K562 (cell line): ENCODE data around the gene DNM1. TPM values are rescaled to one million over a fixed set of nuclear protein-coding genes. Genes with fewer than 3 reads are reported as not detected.

Source experiments
- CBX5 ChIP-seq: IDR thresholded peaks from 2 replicates; pipeline ENCODE4 v1.6.1; 2014; ENCODE audit warnings: low read depth, borderline replicate concordance
- CC2D1A ChIP-seq: fragments of 450-650 bp; IDR thresholded peaks from 2 replicates; pipeline ENCODE4 v1.6.1; 2017; ENCODE audit warnings: mild to moderate bottlenecking
- CHD2 ChIP-seq: IDR thresholded peaks from 2 replicates; pipeline ENCODE4 v1.6.1; 2011; ENCODE audit warnings: low read depth, low read length
- IFI16 ChIP-seq: fragments of 250-450 bp; sonication (Bioruptor Pico); IDR thresholded peaks from 2 replicates; pipeline ENCODE4 v2.1.2; 2022; ENCODE audit warnings: mild to moderate bottlenecking, inconsistent platforms
- MAFG ChIP-seq: fragments of 450-650 bp; conservative IDR thresholded peaks from 2 replicates; pipeline ENCODE4 v1.6.1; 2016; ENCODE audit warnings: missing genetic modification characterization, missing compliant biosample characterization
- MCM5 ChIP-seq: fragments of 450-650 bp; IDR thresholded peaks from 2 replicates; pipeline ENCODE4 v1.6.1; 2016; ENCODE audit warnings: low read depth
- NFXL1 ChIP-seq: fragments of 450-650 bp; formaldehyde crosslinking; IDR thresholded peaks from 2 replicates; pipeline ENCODE4 v1.4.0; 2021; ENCODE audit warnings: mild to moderate bottlenecking
- NR2C1 ChIP-seq, 2 experiments: fragments of 450-650 bp; IDR thresholded peaks; 2 replicates each; pipeline ENCODE4 v1.6.1; 2017; ENCODE audit warnings: mild to moderate bottlenecking in 2 of 2, antibody characterized with exemption in 1 of 2, inconsistent platforms in 1 of 2, missing compliant biosample characterization in 1 of 2, missing genetic modification characterization in 1 of 2
- NR4A1 ChIP-seq, 2 experiments: fragments of 250-450 bp in 1 of 2; fragments of 450-650 bp in 1 of 2; sonication (Bioruptor Pico) in 1 of 2; IDR thresholded peaks; 2 replicates each; pipeline versions ENCODE4 v1.4.0 to v1.6.1; 2016 to 2020; ENCODE audit warnings: mild to moderate bottlenecking in 2 of 2, missing compliant biosample characterization in 1 of 2, missing genetic modification characterization in 1 of 2, moderate library complexity in 1 of 2
- OTX1 ChIP-seq: fragments of 450-650 bp; formaldehyde crosslinking; IDR thresholded peaks from 2 replicates; pipeline ENCODE4 v1.4.0; 2022; ENCODE audit warnings: mild to moderate bottlenecking
- RAD21 ChIP-seq, 2 experiments: fragments of 250-450 bp in 1 of 2; fragments of 450-650 bp in 1 of 2; sonication (Bioruptor Pico) in 1 of 2; formaldehyde crosslinking in 1 of 2; IDR thresholded peaks in 1 of 2; conservative IDR thresholded peaks in 1 of 2; 2 replicates each; pipeline versions ENCODE4 v1.4.0 to v1.8.0; 2020 to 2022; ENCODE audit warnings: mild to moderate bottlenecking in 2 of 2, moderate library complexity in 1 of 2
- RAD51 ChIP-seq: fragments of 450-650 bp; IDR thresholded peaks from 2 replicates; pipeline ENCODE4 v1.7.1; 2016; ENCODE audit warnings: low read depth, mild to moderate bottlenecking, borderline replicate concordance
- SAFB2 ChIP-seq: fragments of 200-400 bp; formaldehyde crosslinking; IDR thresholded peaks from 2 replicates; pipeline ENCODE4 v1.6.1; 2018; ENCODE audit warnings: borderline replicate concordance, low read length, low read depth, moderate library complexity; ENCODE audit not compliant: severe bottlenecking
- SRSF1 ChIP-seq: fragments of 200-400 bp; formaldehyde crosslinking; IDR thresholded peaks from 2 replicates; pipeline ENCODE4 v1.6.1; 2017; ENCODE audit warnings: mild to moderate bottlenecking, low read depth, low read length, moderate library complexity
- ZBTB17 ChIP-seq: fragments of 450-650 bp; formaldehyde crosslinking; IDR thresholded peaks from 2 replicates; pipeline ENCODE4 v1.4.0; 2020; ENCODE audit warnings: mild to moderate bottlenecking
- ZC3H4 ChIP-seq: sonication (generic); formaldehyde crosslinking; IDR thresholded peaks from 2 replicates; pipeline ENCODE4 v1.9.0; 2021; ENCODE audit warnings: missing genetic modification reagents, borderline replicate concordance
- ZNF77 ChIP-seq: fragments of 250-450 bp; sonication (Bioruptor Pico); IDR thresholded peaks from 2 replicates; pipeline ENCODE4 v1.5.0; 2020
- polyA plus RNA-seq, 8 experiments: library from polyadenylated mRNA; depleted of rRNA in 4 of 8; stranded (reverse) in 5 of 8; unstranded in 3 of 8; fragments of >200 nt; fragmentation: Nextera tagmentation in 2 of 8; fragmentation: Illumina TruSeq in 1 of 8; extraction: Ambion mirVana in 2 of 8; extraction: Trizol in 1 of 8; gene quantifications; 2 replicates each; pipeline versions ENCODE4 v1.2.1 to v1.2.3, GENCODE V29; 2011 to 2014; ENCODE audit warnings: inconsistent platforms in 1 of 8, missing spikeins in 1 of 8
- total RNA-seq, 7 experiments: library from RNA; depleted of rRNA in 6 of 7; stranded (reverse); fragments of >200 nt in 6 of 7; fragmentation: Illumina TruSeq in 2 of 7; extraction: Trizol in 2 of 7; gene quantifications; 2 replicates each; pipeline versions ENCODE4 v1.2.1 to v1.2.3, GENCODE V29; 2011 to 2021; ENCODE audit warnings: low replicate concordance in 1 of 7
- TF ChIP-seq, protein P1 (sequence below), 2 experiments: fragments of 450-650 bp; IDR thresholded peaks; 2 replicates each; pipeline ENCODE4 v1.6.1; 2016; ENCODE audit warnings: mild to moderate bottlenecking in 2 of 2, borderline replicate concordance in 1 of 2, low read depth in 1 of 2, moderate library complexity in 1 of 2
- TF ChIP-seq, protein P2 (sequence below): IDR thresholded peaks from 3 replicates; pipeline ENCODE4 v1.6.1; 2011; ENCODE audit warnings: borderline replicate concordance, mild to moderate bottlenecking; ENCODE audit not compliant: insufficient read length, insufficient read depth

Gene DNM1
- total and polyA plus RNA-seq, 9 of the 15 experiments (the other 6 are each of a cell fraction or from before 2014, with no cell fraction given): 0.39 to 23.1 (median 9.1) TPM

DNA sequence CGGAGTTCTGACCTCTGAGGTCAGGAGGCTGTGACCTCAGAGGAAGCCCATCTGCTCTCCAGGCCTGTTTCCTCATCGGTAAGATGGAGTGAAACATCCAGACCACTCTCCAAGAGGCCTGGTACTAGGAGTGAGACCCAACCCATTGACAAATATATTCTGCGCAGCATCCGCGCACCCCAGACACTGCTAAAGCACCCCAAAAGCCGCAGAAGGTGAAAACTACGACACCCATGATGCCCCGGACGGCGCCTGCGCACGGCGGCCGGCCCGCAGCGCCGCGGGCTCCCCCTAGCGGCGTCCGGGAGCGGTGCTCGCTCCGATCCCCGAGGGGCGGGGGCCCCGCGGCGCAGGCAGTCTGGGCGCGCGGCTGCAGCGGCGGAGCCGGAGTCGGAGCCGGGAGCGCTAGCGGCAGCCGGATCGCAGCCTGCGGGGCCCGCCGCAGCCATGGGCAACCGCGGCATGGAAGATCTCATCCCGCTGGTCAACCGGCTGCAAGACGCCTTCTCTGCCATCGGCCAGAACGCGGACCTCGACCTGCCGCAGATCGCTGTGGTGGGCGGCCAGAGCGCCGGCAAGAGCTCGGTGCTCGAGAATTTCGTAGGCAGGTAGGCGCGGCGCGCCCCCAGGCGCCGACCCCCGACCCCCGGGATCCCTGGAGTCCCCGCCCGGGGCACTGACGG, at the start of gene DNM1 (continued):
- TF ChIP-seq, protein P1, sequence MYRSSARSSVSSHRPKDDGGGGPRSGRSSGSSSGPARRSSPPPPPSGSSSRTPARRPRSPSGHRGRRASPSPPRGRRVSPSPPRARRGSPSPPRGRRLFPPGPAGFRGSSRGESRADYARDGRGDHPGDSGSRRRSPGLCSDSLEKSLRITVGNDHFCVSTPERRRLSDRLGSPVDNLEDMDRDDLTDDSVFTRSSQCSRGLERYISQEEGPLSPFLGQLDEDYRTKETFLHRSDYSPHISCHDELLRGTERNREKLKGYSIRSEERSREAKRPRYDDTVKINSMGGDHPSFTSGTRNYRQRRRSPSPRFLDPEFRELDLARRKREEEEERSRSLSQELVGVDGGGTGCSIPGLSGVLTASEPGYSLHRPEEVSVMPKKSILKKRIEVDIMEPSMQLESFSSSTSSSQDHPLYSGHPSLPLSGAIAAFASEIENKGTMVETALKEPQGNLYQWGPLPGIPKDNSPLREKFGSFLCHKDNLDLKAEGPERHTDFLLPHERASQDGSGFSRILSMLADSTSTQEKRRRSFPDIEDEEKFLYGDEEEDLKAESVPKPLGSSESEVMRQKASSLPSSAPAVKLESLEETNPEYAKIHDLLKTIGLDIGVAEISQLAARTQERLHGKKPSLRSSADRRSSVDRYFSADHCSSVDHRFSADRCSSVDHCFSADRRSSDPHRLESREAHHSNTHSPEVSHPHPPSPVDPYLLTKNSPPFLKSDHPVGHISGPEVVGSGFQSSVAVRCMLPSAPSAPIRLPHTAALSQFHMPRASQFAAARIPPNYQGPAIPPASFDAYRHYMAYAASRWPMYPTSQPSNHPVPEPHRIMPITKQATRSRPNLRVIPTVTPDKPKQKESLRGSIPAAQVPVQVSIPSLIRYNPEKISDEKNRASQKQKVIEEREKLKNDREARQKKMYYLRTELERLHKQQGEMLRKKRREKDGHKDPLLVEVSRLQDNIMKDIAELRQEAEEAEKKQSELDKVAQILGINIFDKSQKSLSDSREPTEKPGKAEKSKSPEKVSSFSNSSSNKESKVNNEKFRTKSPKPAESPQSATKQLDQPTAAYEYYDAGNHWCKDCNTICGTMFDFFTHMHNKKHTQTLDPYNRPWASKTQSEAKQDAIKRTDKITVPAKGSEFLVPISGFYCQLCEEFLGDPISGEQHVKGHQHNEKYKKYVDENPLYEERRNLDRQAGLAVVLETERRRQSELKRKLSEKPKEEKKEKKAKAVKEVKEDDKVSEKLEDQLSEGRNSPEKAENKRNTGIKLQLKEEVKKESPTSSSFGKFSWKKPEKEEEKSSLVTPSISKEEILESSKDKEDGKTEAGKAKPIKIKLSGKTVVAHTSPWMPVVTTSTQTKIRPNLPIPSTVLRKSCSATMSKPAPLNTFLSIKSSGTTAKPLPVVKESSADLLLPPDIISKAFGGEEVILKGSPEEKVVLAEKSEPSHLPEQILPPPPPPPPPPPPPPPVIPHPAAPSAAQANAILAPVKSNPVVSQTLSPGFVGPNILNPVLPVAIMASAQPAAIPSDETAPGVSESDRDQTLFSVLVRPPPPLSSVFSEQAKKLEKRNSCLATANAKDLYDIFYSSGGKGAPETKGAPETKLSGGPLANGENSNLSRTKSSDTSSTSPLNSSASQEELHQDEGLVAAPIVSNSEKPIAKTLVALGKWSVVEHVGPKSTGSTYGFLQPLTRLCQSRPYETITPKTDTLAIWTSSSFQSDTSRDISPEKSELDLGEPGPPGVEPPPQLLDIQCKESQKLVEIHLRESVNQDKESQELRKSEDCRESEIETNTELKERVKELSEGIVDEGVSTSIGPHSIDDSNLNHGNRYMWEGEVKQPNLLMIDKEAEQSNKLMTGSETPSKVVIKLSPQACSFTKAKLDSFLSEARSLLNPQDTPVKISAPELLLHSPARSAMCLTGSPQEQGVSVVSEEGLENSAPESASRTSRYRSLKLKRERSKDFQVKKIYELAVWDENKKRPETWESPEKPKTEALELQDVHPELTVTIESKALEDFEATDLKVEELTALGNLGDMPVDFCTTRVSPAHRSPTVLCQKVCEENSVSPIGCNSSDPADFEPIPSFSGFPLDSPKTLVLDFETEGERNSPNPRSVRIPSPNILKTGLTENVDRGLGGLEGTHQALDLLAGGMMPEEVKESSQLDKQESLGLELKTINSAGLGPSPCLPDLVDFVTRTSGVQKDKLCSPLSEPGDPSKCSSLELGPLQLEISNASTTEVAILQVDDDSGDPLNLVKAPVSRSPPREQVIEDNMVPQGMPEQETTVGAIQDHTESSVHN (IDR thresholded peaks at IDR 0.05; ENCODE audit: borderline replicate concordance in 1 of 2, low read depth in 1 of 2): no peak
- TF ChIP-seq CC2D1A (no peak), NR2C1 (IDR thresholded peaks at IDR 0.05) (no peak), NR2C1 (tag; IDR thresholded peaks at IDR 0.05) (no peak), ZNF77 (no peak), ZBTB17 (CRISPR knock-in tag) (peak; percentile 71), RAD51 (no peak), IFI16 (CRISPR knock-in tag) (peak; percentile 73; the same call in 1 of the 2 replicates), NR4A1 (CRISPR knock-in tag; IDR thresholded peaks at IDR 0.05) (peak; percentile 58; the same call in 1 of the 2 replicates), NR4A1 (tag; IDR thresholded peaks at IDR 0.05) (peak; percentile 89), SAFB2 (no peak), RAD21 (CRISPR knock-in tag; conservative IDR thresholded peaks at IDR 0.05 in 1 of 2, IDR thresholded peaks at IDR 0.05 in 1 of 2) (peak; percentile 46 to 67), MCM5 (no peak), SRSF1 (no peak), CHD2 (peak; percentile 46), NFXL1 (CRISPR knock-in tag) (no peak), ZC3H4 (CRISPR knock-in tag) (no peak), CBX5 (no peak), OTX1 (CRISPR knock-in tag) (0 out of 2 replicates have a peak, but pooled peaks have one; percentile 20), MAFG (tag) (no peak)
- TF ChIP-seq, protein P2, sequence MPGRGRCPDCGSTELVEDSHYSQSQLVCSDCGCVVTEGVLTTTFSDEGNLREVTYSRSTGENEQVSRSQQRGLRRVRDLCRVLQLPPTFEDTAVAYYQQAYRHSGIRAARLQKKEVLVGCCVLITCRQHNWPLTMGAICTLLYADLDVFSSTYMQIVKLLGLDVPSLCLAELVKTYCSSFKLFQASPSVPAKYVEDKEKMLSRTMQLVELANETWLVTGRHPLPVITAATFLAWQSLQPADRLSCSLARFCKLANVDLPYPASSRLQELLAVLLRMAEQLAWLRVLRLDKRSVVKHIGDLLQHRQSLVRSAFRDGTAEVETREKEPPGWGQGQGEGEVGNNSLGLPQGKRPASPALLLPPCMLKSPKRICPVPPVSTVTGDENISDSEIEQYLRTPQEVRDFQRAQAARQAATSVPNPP: no peak
